IPS-18a (cell line): ENCODE results near the gene SPRR2F.
A peak's percentile ranks its signal among the peaks of the same experiment; 100 is the strongest.
"Not testable (repeated sequence)": the region's sequence is repeated elsewhere in the genome, so short reads cannot be mapped to it uniquely, and the experiment has no call there.

Experiments
- H3K27ac ChIP-seq: one replicate; pipeline ENCODE4 v1.5.1; 2013; ENCODE audit warnings: low read length
- H3K27me3 ChIP-seq: one replicate; pipeline ENCODE4 v1.6.1; 2013; ENCODE audit warnings: mild to moderate bottlenecking, low read length; ENCODE audit not compliant: control insufficient read depth, insufficient read depth
- H3K36me3 ChIP-seq: one replicate; pipeline ENCODE4 v1.6.1; 2013; ENCODE audit warnings: low read depth, low read length; ENCODE audit not compliant: control insufficient read depth
- H3K4me1 ChIP-seq: one replicate; pipeline ENCODE4 v1.6.1; 2013; ENCODE audit warnings: low read depth, low read length; ENCODE audit not compliant: control insufficient read depth
- H3K4me3 ChIP-seq: one replicate; pipeline ENCODE4 v1.5.1; 2013; ENCODE audit warnings: low read length
- H3K9ac ChIP-seq: one replicate; pipeline ENCODE4 v1.6.1; 2013; ENCODE audit warnings: mild to moderate bottlenecking, low read length, moderate library complexity
- H3K9me3 ChIP-seq: one replicate; pipeline ENCODE4 v1.6.1; 2013; ENCODE audit warnings: low read depth, low read length; ENCODE audit not compliant: control insufficient read depth

The SPRR2F gene

DNA sequence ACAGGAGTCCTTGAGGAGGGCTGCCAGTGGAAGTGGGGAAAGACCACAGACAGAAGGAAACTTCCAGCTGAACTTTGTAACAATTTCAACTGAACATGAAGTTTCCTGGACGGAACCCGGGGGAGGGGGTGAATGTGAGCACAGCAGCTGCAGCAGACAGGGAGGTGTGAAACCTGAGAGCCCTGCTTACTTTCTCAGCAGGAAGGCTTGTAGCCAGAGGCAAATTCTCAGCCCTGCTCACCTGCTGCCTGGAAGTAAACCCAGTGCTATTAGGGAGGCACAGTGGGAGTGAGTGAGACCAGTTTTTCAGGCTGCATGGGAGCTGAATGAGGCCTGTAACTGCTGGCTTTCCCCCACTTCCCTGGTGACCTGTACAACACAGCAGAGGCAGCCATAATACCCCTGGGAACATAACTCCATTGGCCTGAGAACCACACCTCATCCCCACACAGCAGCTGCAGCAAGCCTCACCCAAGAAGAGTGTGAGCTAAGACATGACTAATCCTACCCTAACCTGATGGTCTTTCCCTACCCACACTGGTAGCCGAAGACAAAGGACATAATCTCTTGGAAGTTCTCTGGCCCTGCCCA, 9.6 kb upstream of the SPRR2F start:
- Histone ChIP-seq H3K4me3 (peak overlapping the region; percentile 25), H3K9ac (peak overlapping the region; percentile 48), H3K27ac (peak overlapping the region; percentile 9)

DNA sequence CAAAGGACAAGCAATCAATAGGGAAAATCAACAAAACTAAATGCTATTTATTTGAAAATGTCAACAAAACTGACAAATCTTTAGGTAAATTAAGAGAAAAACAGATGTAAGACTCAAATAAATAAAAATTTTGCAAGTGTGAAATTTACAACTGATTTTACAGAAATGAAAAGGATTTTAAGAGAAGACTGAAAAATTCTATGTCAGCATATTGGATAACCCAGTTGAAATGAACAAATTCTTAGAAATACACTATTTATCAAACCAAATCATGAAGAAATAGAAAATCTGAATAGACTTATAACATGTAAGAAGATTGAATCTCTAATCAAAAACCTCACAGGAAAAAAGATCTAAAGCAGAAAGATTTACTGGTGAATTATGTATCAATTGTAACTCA, 7.6 kb upstream of the SPRR2F start:
- Histone ChIP-seq H3K9me3 (peaks cover 3% of the 10 kb centered on the region), H3K9ac (no peak overlapping the region), H3K36me3 (no peaks in the 10 kb centered on the region), H3K4me3 (no peak overlapping the region), H3K4me1 (peaks cover 15% of the 10 kb centered on the region), H3K27ac (no peak overlapping the region), H3K27me3 (no peaks in the 10 kb centered on the region)

More for the DNA sequence above, 9.6 kb upstream of the SPRR2F start:
- Histone ChIP-seq H3K9me3 (peaks cover 3% of the 10 kb centered on the region), H3K4me1 (peaks cover 23% of the 10 kb centered on the region), H3K27me3 (no peaks in the 10 kb centered on the region), H3K36me3 (no peaks in the 10 kb centered on the region)

DNA sequence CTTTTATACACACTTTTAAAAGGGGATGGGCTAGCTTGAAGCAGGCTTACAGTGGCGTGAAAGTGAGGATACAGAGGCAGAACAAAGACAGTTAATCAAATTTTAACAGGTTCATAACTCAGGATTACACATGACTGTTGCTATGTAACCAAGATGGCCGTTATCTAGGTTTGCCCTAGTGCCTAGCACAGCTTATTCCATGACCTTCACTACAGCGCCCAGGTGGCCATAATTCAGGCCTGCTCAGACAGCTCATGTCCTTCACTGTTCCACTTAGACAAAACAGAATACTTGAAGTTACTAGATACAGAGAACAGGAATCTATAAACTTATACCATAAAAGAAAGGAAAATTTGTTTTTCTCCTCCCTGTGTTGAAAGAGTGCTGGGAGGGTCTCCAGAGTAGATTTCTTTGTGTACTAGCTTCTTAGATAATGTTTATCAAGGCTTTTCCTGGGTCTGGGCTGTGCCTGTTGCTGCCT, 6.2 kb upstream of the SPRR2F start:
- Histone ChIP-seq H3K9me3 (no peaks in the 10 kb centered on the region), H3K4me3 (no peak overlapping the region), H3K36me3 (no peaks in the 10 kb centered on the region), H3K27ac (no peak overlapping the region), H3K27me3 (no peaks in the 10 kb centered on the region), H3K9ac (no peak overlapping the region), H3K4me1 (peaks cover 10% of the 10 kb centered on the region)

DNA sequence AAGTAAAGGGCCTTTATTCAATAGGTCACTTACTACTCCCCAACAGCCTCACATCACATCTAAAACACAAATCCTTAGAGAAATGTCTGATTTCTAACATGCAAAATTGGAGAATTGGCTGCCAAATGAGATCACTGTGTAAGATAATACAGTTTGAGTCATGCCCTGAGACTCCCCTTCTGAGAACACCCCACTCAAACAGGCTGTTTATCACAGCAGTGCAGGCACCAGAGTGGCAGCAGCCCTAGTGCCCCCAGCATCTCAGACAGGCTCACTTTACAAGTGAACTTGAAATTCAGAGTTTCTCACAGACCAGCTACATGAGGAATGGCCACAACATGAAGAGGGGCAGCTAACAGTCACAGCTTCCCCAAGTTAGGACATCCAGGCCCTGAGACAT, 1.9 kb upstream of the SPRR2F start:
- H3K36me3 ChIP-seq, H3K9ac ChIP-seq, H3K9me3 ChIP-seq, H3K27ac ChIP-seq, H3K4me1 ChIP-seq, H3K27me3 ChIP-seq, H3K4me3 ChIP-seq: not testable (repeated sequence)

DNA sequence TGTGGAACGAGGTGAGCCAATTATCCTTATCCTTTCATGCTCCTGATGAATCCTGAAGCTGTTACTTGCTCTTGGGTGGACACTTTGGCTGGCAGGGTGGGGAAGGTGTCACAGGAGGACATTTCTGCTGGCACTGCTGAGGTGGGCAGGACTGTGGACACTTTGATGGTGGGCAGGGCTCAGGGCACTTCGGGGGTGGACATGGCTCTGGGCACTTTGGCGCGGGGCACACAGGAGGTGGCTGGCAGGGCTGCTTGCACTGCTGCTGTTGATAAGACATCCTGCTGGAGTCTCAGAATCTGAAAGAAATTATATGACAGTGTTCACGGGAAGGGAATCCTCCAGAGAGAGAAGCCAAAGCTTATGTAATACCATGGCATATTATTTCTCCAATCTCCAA, 862 bp downstream of the SPRR2F start:
- H3K27me3 ChIP-seq, H3K27ac ChIP-seq, H3K9me3 ChIP-seq, H3K4me3 ChIP-seq, H3K4me1 ChIP-seq, H3K9ac ChIP-seq, H3K36me3 ChIP-seq: not testable (repeated sequence)

DNA sequence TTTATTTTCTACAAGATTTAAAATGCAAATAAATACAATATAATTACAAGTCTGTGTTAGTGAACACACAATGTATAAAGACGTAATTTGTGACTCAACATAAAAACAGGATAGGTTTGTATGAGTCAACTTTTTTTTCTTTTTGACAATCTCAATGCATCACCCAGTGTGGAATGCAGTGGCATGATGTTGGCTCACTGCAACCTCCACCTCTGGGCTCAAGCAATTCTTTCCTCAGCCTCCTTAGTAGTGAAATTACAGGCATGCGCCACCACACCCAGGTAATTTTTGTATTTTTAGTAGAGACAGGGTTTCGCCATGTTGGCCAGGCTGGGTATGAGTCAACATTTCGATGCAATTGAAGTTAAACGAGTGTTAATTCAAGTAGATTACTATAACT, 13.1 kb downstream of the SPRR2F start:
- Histone ChIP-seq H3K4me3 (no peak overlapping the region), H3K27me3 (no peaks in the 10 kb centered on the region), H3K9ac (no peak overlapping the region), H3K9me3 (no peaks in the 10 kb centered on the region), H3K4me1 (no peaks in the 10 kb centered on the region), H3K27ac (no peak overlapping the region), H3K36me3 (no peaks in the 10 kb centered on the region)

DNA sequence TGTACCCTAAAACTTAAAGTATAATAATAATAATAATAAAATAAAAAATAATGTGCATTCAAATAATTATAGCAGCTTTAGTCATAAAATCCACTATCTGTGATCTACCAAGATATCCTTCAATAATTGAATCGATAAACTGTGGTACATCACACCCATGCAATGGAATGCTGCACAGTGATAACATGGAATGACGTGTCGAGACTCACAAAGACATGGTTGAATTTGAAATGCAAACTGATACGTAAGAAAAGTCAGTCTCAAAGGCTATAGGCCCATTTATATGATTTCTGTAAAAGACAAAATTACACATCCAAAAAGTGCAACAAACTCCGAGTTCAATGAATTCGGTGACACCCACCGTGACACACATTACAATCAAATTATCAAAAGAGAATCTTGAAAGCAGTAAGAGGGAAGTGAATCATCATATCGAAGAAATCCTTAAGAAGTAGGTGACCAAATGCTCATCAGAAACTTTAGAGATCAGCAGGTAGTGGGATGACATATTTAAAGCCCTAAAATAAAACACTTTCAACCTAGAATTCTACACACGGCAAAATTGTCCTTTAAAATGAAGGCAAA, 13.8 kb downstream of the SPRR2F start:
- Histone ChIP-seq H3K27me3 (no peaks in the 10 kb centered on the region), H3K27ac (no peak overlapping the region), H3K9ac (no peak overlapping the region), H3K4me3 (no peak overlapping the region), H3K9me3 (no peaks in the 10 kb centered on the region), H3K36me3 (no peaks in the 10 kb centered on the region), H3K4me1 (no peaks in the 10 kb centered on the region)

DNA sequence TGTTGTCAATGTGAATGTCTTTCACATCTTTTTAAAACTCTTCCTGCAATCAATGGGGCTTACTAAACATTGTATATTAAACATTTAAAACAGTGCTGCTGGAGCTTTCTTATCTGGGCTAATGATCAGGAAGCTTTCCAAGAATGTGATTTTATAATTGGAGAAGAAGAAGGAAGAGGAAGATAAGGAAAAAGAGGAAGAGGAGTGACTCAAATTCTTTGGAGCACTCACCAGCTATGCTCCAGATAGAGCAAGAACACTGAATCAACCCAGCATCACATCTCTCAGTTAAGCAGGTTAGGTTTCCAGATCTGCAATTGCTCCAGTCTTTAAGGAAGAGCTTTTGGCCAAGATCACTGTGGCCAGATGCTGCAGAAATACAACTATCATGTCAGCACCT, 17.6 kb downstream of the SPRR2F start:
- Histone ChIP-seq H3K36me3 (no peaks in the 10 kb centered on the region), H3K9me3 (no peaks in the 10 kb centered on the region), H3K9ac (no peak overlapping the region), H3K27ac (no peak overlapping the region), H3K4me3 (no peak overlapping the region), H3K4me1 (no peaks in the 10 kb centered on the region), H3K27me3 (no peaks in the 10 kb centered on the region)

DNA sequence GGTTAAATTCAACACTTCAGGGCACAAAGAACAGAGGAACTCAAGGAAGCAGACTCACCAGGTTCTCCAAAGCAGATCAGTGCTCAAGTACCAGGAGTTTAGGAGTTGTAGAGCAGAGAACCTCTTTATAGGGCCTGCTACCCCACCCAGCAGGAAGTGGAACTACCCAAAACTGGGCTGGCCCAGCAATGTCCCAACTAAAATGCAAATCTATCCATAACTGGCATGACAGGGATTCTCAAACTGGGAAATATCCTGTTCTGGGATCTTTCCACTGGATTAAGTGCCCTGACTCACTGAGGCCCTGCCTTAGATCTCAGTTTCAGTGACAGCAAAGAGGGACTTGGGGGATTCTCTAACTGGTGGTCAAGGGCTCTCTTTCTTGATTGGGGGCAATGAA, 18.9 kb downstream of the SPRR2F start, which contains the start of gene SPRR2E:
SPRR2E (minus strand) TSS at position 101 of the 400 bp plus-strand sequence. CDS start 775 bp downstream, outside the sequence.
- Histone ChIP-seq H3K4me3 (no peak within 1 kb of the TSS), H3K4me1 (no peaks in the 10 kb centered on the region), H3K27ac (no peak within 1 kb of the TSS), H3K36me3 (no peaks in the 10 kb centered on the region), H3K9ac (no peak within 1 kb of the TSS), H3K27me3 (no peaks in the 10 kb centered on the region), H3K9me3 (no peaks in the 10 kb centered on the region)

DNA sequence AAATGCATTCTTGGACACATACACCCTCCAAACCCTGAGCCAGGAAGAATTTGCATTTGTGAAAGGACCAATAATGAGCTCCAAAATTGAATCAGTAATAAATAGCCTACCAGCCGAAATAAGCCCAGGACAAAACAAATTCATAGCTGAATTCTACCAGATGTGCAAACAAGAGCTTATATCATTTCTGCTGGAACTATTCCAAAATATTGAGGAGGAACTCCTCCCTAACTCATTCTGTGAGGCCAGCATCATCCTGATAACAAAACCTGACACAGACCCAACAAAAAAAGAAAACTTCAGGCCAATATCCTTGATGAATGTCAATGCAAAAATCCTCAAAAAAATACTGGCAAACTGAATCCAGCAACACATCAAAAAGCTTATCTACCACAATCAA, 25.7 kb downstream of the SPRR2F start:
- Histone ChIP-seq H3K9ac (no peak overlapping the region), H3K36me3 (no peaks in the 10 kb centered on the region), H3K9me3 (no peaks in the 10 kb centered on the region), H3K27me3 (no peaks in the 10 kb centered on the region), H3K27ac (no peak overlapping the region), H3K4me3 (no peak overlapping the region), H3K4me1 (no peaks in the 10 kb centered on the region)

DNA sequence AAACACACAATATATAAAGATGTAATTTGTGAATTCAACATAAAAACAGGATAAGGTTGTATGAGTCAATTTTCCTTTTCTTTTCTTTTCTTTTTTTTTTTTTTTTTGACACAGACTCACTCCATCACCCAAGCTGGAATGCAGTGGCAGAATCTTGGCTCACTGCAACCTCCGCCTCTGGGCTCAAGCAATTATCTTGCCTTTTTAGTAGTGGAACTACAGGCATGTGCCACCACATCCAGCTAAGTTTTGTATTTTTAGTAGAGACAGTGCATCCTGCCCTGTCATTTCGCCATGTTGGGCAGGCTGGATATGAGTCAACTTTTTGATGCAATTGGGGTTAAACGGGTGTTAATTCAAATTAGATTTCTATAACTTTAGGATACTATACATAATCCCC, 31.6 kb downstream of the SPRR2F start:
- Histone ChIP-seq H3K27ac (no peak overlapping the region), H3K27me3 (no peaks in the 10 kb centered on the region), H3K4me3 (no peak overlapping the region), H3K9ac (no peak overlapping the region), H3K4me1 (no peaks in the 10 kb centered on the region), H3K9me3 (no peaks in the 10 kb centered on the region), H3K36me3 (no peaks in the 10 kb centered on the region)
